Erythroblast (primary cell): ENCODE results near the gene PIK3R1.

Source experiments
- GATA1 ChIP-seq: IDR thresholded peaks from 2 replicates; pipeline ENCODE4 v1.6.1; 2011; ENCODE audit warnings: low read depth, mild to moderate bottlenecking, control low read depth, low read length, moderate library complexity
- POLR2A ChIP-seq: IDR thresholded peaks from 2 replicates; pipeline ENCODE4 v1.6.1; 2011; ENCODE audit warnings: mild to moderate bottlenecking, low read length

GRCh38 chr5:68247627-68248026, 32.1 kb downstream of the PIK3R1 start:
- TF ChIP-seq POLR2A (no peak), GATA1 (no peak)
